ENCODE measurements around the gene ZNF562.

The ZNF562 gene

DNA sequence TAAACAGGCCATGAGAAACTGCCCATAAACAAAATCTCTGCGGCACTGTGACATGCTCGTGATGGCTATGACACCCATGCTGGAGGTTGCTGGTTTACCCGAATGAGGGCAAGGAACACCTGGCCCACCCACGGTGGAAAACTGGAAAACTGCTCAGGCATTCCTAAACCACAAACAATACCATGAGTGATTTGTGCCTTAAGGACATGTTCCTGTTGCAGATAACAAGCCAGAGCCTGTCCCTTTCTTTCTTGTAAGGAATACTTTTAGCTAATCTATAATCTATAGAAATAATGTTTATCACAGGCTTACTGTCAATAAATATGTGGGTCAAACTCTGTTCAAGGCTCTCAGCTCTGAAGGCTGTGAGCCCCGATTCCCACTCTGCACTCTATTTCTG, 66.0 kb downstream of the ZNF562 start:
- no peak overlapping the region for H3K4me3 ChIP-seq (ENCODE audit: low read depth, low read length)
- TF ChIP-seq, protein P1, sequence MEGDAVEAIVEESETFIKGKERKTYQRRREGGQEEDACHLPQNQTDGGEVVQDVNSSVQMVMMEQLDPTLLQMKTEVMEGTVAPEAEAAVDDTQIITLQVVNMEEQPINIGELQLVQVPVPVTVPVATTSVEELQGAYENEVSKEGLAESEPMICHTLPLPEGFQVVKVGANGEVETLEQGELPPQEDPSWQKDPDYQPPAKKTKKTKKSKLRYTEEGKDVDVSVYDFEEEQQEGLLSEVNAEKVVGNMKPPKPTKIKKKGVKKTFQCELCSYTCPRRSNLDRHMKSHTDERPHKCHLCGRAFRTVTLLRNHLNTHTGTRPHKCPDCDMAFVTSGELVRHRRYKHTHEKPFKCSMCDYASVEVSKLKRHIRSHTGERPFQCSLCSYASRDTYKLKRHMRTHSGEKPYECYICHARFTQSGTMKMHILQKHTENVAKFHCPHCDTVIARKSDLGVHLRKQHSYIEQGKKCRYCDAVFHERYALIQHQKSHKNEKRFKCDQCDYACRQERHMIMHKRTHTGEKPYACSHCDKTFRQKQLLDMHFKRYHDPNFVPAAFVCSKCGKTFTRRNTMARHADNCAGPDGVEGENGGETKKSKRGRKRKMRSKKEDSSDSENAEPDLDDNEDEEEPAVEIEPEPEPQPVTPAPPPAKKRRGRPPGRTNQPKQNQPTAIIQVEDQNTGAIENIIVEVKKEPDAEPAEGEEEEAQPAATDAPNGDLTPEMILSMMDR (IDR thresholded peaks at IDR 0.05; ENCODE audit: insufficient read depth, low read length, missing control alignments), result no peak
- ChIA-PET POLR2A (no interaction called here), CTCF (interaction anchor here (0.7 kb wide), 1 partner anchor 16 kb away, joined by 3 read pairs; no protein-coding TSS in a partner anchor)
- no peak for DNase-seq (ENCODE audit: low read depth, low spot score)

DNA sequence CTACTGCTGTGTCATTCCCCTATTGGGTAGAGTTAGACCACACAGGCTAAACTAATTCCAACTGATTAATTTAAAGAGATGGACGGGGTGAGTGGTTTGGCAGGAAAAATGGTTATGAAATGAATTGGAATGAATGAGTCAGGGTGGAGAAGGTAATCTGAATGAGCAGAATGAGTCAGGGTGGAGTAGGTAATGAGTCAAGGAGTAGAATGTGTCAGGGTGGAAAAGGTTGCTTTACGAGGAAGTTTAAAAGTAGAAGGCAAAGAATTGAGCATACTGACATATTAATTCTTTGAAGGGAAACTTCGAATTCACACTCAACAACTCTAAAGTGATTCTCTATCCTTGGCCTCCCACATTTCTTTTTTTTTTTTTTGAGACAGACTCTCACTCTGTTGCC, 77.9 kb downstream of the ZNF562 start:
- H3K4me3 ChIP-seq (ENCODE audit: low read depth, low read length), result no peak overlapping the region
- TF ChIP-seq, protein P1 (IDR thresholded peaks at IDR 0.05; ENCODE audit: insufficient read depth, low read length, missing control alignments), result no peak
- ChIA-PET POLR2A (interaction anchor here (0.7 kb wide), 1 partner anchor 185 kb away, joined by 3 read pairs; no protein-coding TSS in a partner anchor), CTCF (no interaction called here)
- DNase-seq (ENCODE audit: low read depth, low spot score), result peak; percentile 33
